Caco-2 (cell line): ENCODE data around the gene EPYC. TPM values are rescaled to one million over a fixed set of nuclear protein-coding genes. Genes with fewer than 3 reads are reported as not detected.

Experiments used
- BruUV-seq: library from RNA; stranded (reverse); fragments of 400-500 nt; replicated peaks from 2 replicates; lab custom pipeline; 2021; lab: Mats Ljungman, UMichigan
- CTCF ChIA-PET: fragments of 300-600 bp; sonication (Branson Sonifier 250); formaldehyde crosslinking; loops from one replicate; lab custom pipeline; 2022; ENCODE audit warnings: antibody characterized with exemption; lab: Charles Lee
- POLR2A ChIA-PET: fragments of 300-600 bp; sonication (Branson Sonifier 250); formaldehyde crosslinking; loops from one replicate; lab custom pipeline; 2022; ENCODE audit warnings: antibody characterized with exemption; lab: Charles Lee
- DNase-seq, 2 experiments: peaks; one replicate each; pipeline versions ENCODE4 v3.0.0 to v3.0.0-alpha.2; 2020 to 2022
- H3K27me3 ChIP-seq: replicated peaks from 2 replicates; pipeline ENCODE4 v1.6.0; 2011; ENCODE audit warnings: low read length; ENCODE audit not compliant: control insufficient read depth, insufficient read depth
- H3K36me3 ChIP-seq: 2 replicates; pipeline ENCODE4 v1.5.1; 2011; ENCODE audit warnings: low read length; ENCODE audit not compliant: control insufficient read depth, insufficient read depth
- H3K4me1 ChIP-seq: fragments of 250-450 bp; sonication (Bioruptor Pico); 2 replicates; pipeline ENCODE4 v1.5.1; 2020; ENCODE audit warnings: mild to moderate bottlenecking
- H3K4me3 ChIP-seq: 2 replicates; pipeline ENCODE4 v1.5.1; 2011; ENCODE audit warnings: low read depth, mild to moderate bottlenecking, control low read depth, low read length
- H3K9me3 ChIP-seq: fragments of 250-450 bp; sonication (Bioruptor Pico); 2 replicates; pipeline ENCODE4 v1.5.1; 2020; ENCODE audit warnings: mild to moderate bottlenecking, moderate library complexity
- H3K27ac Mint-ChIP-seq: one replicate; pipeline ENCODE4 v1.8.0; 2022; ENCODE audit warnings: mixed read lengths; ENCODE audit not compliant: unreplicated experiment
- H3K27me3 Mint-ChIP-seq: one replicate; pipeline ENCODE4 v1.8.0; 2022; ENCODE audit warnings: mixed read lengths; ENCODE audit not compliant: insufficient read depth, unreplicated experiment
- H3K36me3 Mint-ChIP-seq: one replicate; pipeline ENCODE4 v1.8.0; 2022; ENCODE audit warnings: mild to moderate bottlenecking, mixed read lengths; ENCODE audit not compliant: insufficient read depth, unreplicated experiment
- H3K4me1 Mint-ChIP-seq: one replicate; pipeline ENCODE4 v1.8.0; 2022; ENCODE audit warnings: low read depth, mixed read lengths; ENCODE audit not compliant: unreplicated experiment
- H3K4me3 Mint-ChIP-seq: one replicate; pipeline ENCODE4 v1.8.0; 2022; ENCODE audit warnings: mild to moderate bottlenecking, moderate library complexity, mixed read lengths; ENCODE audit not compliant: unreplicated experiment
- H3K9me3 Mint-ChIP-seq: one replicate; pipeline ENCODE4 v1.8.0; 2022; ENCODE audit warnings: mixed read lengths; ENCODE audit not compliant: unreplicated experiment
- intact Hi-C: fragments of 100-400 bp; cut with micrococcal nuclease; formaldehyde crosslinking; loops from one replicate; pipeline ENCODE4 v1.10.0; 2022; ENCODE audit not compliant: unreplicated experiment
- total RNA-seq: library from RNA; stranded (reverse); gene quantifications from 2 replicates; pipeline ENCODE4 v1.2.3, GENCODE V29; 2022
- TF ChIP-seq, protein P1 (sequence below), 2 experiments: fragments of 200-600 bp in 1 of 2; IDR thresholded peaks; 1 replicate in 1 of 2; 2 replicates in 1 of 2; pipeline versions ENCODE4 v1.5.1 to v1.8.0; 2011 to 2022; ENCODE audit warnings: antibody characterized with exemption in 1 of 2, control low read depth in 1 of 2, inconsistent platforms in 1 of 2, low read depth in 1 of 2, low read length in 1 of 2, mild to moderate bottlenecking in 1 of 2, moderate library complexity in 1 of 2; ENCODE audit not compliant: insufficient read depth in 1 of 2, severe bottlenecking in 1 of 2, unreplicated experiment in 1 of 2

The EPYC gene
- total RNA-seq, 1 experiment from 2014 or later = not detected

- POLR2A ChIA-PET = no interaction called here
These were observed 14.2 kb downstream of the EPYC start for GRCh38 chr12:90990611-90991010.

DNA sequence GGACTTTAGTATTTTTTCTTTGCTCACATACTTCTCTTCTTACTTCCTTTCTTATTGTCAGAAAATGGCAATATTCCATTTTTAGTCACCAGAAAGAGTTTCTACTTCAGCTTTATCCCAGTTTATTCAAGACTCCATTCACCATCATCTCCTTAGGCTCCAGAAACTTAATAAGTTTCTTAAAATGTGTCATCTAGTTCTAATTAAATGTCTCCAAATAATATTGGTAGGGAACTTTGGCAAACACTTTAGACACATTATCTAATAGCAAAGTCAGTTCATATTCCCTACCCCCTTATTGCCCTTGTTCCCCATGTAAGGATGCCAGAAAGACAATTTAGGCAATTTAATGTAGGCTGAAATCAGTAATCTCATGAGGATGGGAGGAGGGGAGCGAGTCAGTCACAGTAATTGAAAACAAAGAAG lies 15.1 kb downstream of the EPYC start:
- H3K9me3 Mint-ChIP-seq = no peaks in the 10 kb centered on the region
- intact Hi-C loops = no loop called here
- no TSS peak for BruUV-seq
- no peaks in the 10 kb centered on the region for H3K36me3 Mint-ChIP-seq
- no peak overlapping the region for H3K27ac Mint-ChIP-seq
- CTCF ChIA-PET = no interaction called here
- no peak for DNase-seq
- Histone ChIP-seq H3K36me3 (no peaks in the 10 kb centered on the region), H3K27me3 (no peaks in the 10 kb centered on the region), H3K4me3 (no peak overlapping the region), H3K4me1 (peaks cover 6% of the 10 kb centered on the region; the same call in 1 of the 2 replicates), H3K9me3 (peaks cover 7% of the 10 kb centered on the region; the same call in 1 of the 2 replicates)
- TF ChIP-seq, protein P1, sequence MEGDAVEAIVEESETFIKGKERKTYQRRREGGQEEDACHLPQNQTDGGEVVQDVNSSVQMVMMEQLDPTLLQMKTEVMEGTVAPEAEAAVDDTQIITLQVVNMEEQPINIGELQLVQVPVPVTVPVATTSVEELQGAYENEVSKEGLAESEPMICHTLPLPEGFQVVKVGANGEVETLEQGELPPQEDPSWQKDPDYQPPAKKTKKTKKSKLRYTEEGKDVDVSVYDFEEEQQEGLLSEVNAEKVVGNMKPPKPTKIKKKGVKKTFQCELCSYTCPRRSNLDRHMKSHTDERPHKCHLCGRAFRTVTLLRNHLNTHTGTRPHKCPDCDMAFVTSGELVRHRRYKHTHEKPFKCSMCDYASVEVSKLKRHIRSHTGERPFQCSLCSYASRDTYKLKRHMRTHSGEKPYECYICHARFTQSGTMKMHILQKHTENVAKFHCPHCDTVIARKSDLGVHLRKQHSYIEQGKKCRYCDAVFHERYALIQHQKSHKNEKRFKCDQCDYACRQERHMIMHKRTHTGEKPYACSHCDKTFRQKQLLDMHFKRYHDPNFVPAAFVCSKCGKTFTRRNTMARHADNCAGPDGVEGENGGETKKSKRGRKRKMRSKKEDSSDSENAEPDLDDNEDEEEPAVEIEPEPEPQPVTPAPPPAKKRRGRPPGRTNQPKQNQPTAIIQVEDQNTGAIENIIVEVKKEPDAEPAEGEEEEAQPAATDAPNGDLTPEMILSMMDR (IDR thresholded peaks at IDR 0.05; ENCODE audit: insufficient read depth in 1 of 2, low read depth in 1 of 2, low read length in 1 of 2, severe bottlenecking in 1 of 2, unreplicated experiment in 1 of 2) = no peak
- POLR2A ChIA-PET = no interaction called here
- H3K4me3 Mint-ChIP-seq = no peak overlapping the region
- H3K27me3 Mint-ChIP-seq = no peaks in the 10 kb centered on the region
- peaks cover 6% of the 10 kb centered on the region for H3K4me1 Mint-ChIP-seq

More at GRCh38 chr12:90990611-90991010, 14.2 kb downstream of the EPYC start:
- Mint-ChIP-seq H3K4me3 (no peak overlapping the region), H3K9me3 (no peaks in the 10 kb centered on the region), H3K27me3 (no peaks in the 10 kb centered on the region), H3K4me1 (peaks cover 6% of the 10 kb centered on the region), H3K36me3 (no peaks in the 10 kb centered on the region), H3K27ac (no peak overlapping the region)
- Histone ChIP-seq H3K9me3 (peaks cover 7% of the 10 kb centered on the region; the same call in 1 of the 2 replicates), H3K27me3 (no peaks in the 10 kb centered on the region), H3K36me3 (no peaks in the 10 kb centered on the region), H3K4me3 (no peak overlapping the region), H3K4me1 (peaks cover 6% of the 10 kb centered on the region; the same call in 1 of the 2 replicates)
- CTCF ChIA-PET = no interaction called here
- no peak for DNase-seq
- intact Hi-C loops = no loop called here
- no TSS peak for BruUV-seq
- TF ChIP-seq, protein P1 (IDR thresholded peaks at IDR 0.05; ENCODE audit: insufficient read depth in 1 of 2, low read depth in 1 of 2, low read length in 1 of 2, severe bottlenecking in 1 of 2, unreplicated experiment in 1 of 2) = no peak

- Histone ChIP-seq H3K4me3 (no peak overlapping the region), H3K36me3 (no peaks in the 10 kb centered on the region), H3K4me1 (peaks cover 6% of the 10 kb centered on the region; the same call in 1 of the 2 replicates), H3K27me3 (no peaks in the 10 kb centered on the region), H3K9me3 (peaks cover 7% of the 10 kb centered on the region; the same call in 1 of the 2 replicates)
- no peaks in the 10 kb centered on the region for H3K27me3 Mint-ChIP-seq
- peaks cover under 1% of the 10 kb centered on the region for H3K9me3 Mint-ChIP-seq
- no peak overlapping the region for H3K27ac Mint-ChIP-seq
- BruUV-seq = no TSS peak
- TF ChIP-seq, protein P1 (IDR thresholded peaks at IDR 0.05; ENCODE audit: insufficient read depth in 1 of 2, low read depth in 1 of 2, low read length in 1 of 2, severe bottlenecking in 1 of 2, unreplicated experiment in 1 of 2) = peak; percentile 1 to 30
- DNase-seq = no peak
- peaks cover 6% of the 10 kb centered on the region for H3K4me1 Mint-ChIP-seq
- ChIA-PET POLR2A (no interaction called here), CTCF (no interaction called here)
- no peaks in the 10 kb centered on the region for H3K36me3 Mint-ChIP-seq
- no peak overlapping the region for H3K4me3 Mint-ChIP-seq
- intact Hi-C loops = no loop called here
These were observed 17.3 kb downstream of the EPYC start for GRCh38 chr12:90987520-90987919.
